ENCODE data around the gene ARPC4. TPM values are rescaled to one million over a fixed set of nuclear protein-coding genes. Genes with fewer than 3 reads are reported as not detected.

Gene ARPC4
- total and polyA plus RNA-seq, 2 donors (not counting 1 experiment from before 2014, with no cell fraction given) = 174 to 307 TPM

GRCh38 chr3:9818666-9819335, 25.9 kb downstream of the ARPC4 start:
- Histone ChIP-seq H4K20me1 (ENCODE audit: control insufficient read depth, extremely low read depth, insufficient read depth, low read length) (no peaks in the 10 kb centered on the region), H3K4me1 (ENCODE audit: control insufficient read depth, extremely low read depth, insufficient read depth, low read length) (no peaks in the 10 kb centered on the region), H3K9ac (ENCODE audit: insufficient read depth, low read length) (no peak overlapping the region), H3K27me3 (ENCODE audit: control insufficient read depth, insufficient read depth, low read length) (no peaks in the 10 kb centered on the region), H3K36me3 (ENCODE audit: control insufficient read depth, insufficient read depth, low read length) (no peaks in the 10 kb centered on the region), H3K4me3 (replicated peaks in 1 of 4; ENCODE audit: control extremely low read depth in 1 of 4, insufficient read depth in 1 of 4, low read depth in 3 of 4, low read length in 4 of 4) (no peak overlapping the region), H3K27ac (ENCODE audit: insufficient read depth, low read length) (no peak overlapping the region), H3K79me2 (ENCODE audit: control insufficient read depth, insufficient read depth, low read length) (no peaks in the 10 kb centered on the region), H3K9me3 (ENCODE audit: control insufficient read depth, insufficient read depth, low read depth, low read length) (no peaks in the 10 kb centered on the region), H3K4me2 (ENCODE audit: extremely low read depth, insufficient read depth, low read length) (no peak overlapping the region), H2AFZ (ENCODE audit: low read length) (no peak overlapping the region)
- TF ChIP-seq EZH2 (IDR thresholded peaks at IDR 0.05; ENCODE audit: low read length, missing control alignments) (no peak), CTCF (conservative IDR thresholded peaks at IDR 0.05 in 1 of 2, IDR thresholded peaks at IDR 0.05 in 1 of 2; ENCODE audit: low read depth in 1 of 2, low read length in 2 of 2) (no peak)
- no peak for DNase-seq (ENCODE audit: low read depth in 2 of 2)

DNA sequence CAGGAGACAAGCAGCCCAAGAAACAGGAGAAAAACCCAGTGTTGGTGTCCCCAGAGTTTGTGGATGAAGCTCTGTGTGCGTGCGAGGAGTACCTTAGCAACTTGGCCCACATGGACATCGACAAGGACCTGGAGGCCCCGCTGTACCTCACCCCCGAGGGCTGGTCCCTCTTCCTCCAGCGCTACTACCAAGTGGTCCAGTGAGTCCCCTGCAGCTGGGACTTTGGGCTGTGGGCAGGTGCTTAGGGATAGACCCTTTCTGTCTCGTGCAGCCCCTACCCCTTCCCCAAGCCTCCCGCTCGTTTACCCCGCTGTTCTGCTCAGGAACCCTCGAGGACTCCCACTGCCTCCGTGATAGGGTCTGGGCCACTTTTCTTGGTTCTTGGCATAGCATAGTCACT, 27.7 kb downstream of the ARPC4 start:
- Histone ChIP-seq H3K9me3 (ENCODE audit: control insufficient read depth, insufficient read depth, low read depth, low read length) (no peaks in the 10 kb centered on the region), H2AFZ (ENCODE audit: low read length) (no peak overlapping the region), H3K4me1 (ENCODE audit: control insufficient read depth, extremely low read depth, insufficient read depth, low read length) (no peaks in the 10 kb centered on the region), H3K4me2 (ENCODE audit: extremely low read depth, insufficient read depth, low read length) (no peak overlapping the region), H3K27ac (ENCODE audit: insufficient read depth, low read length) (no peak overlapping the region), H3K36me3 (ENCODE audit: control insufficient read depth, insufficient read depth, low read length) (no peaks in the 10 kb centered on the region), H3K4me3 (replicated peaks in 1 of 4; ENCODE audit: control extremely low read depth in 1 of 4, insufficient read depth in 1 of 4, low read depth in 3 of 4, low read length in 4 of 4) (no peak overlapping the region), H3K9ac (ENCODE audit: insufficient read depth, low read length) (no peak overlapping the region), H3K27me3 (ENCODE audit: control insufficient read depth, insufficient read depth, low read length) (no peaks in the 10 kb centered on the region), H3K79me2 (ENCODE audit: control insufficient read depth, insufficient read depth, low read length) (no peaks in the 10 kb centered on the region), H4K20me1 (ENCODE audit: control insufficient read depth, extremely low read depth, insufficient read depth, low read length) (no peaks in the 10 kb centered on the region)
- no peak for TF ChIP-seq EZH2 (IDR thresholded peaks at IDR 0.05; ENCODE audit: low read length, missing control alignments)
- no peak for TF ChIP-seq CTCF (conservative IDR thresholded peaks at IDR 0.05 in 1 of 2, IDR thresholded peaks at IDR 0.05 in 1 of 2; ENCODE audit: low read depth in 1 of 2, low read length in 2 of 2)
- DNase-seq (ENCODE audit: low read depth in 2 of 2) = no peak

DNA sequence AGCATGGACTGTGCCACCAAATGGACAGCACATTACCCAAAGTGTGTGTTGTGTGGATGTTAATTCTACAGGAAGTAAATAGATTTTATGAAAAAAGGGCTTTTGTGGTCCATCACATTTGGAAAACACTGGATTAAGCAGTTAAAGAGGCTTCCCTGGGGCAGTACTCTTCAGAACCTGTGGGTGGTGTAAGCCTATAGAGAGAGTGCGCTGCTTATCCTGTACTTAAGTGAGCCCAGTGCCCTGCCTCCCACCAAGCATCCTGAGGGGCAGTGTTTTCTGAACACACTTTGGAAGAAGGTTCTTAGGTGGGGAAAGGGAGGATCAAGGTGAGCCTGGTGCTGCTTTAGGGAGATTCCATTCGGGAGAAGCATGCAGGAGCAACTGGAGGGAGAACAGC, 28.1 kb downstream of the ARPC4 start:
- Histone ChIP-seq H2AFZ (ENCODE audit: low read length) (no peak overlapping the region), H3K79me2 (ENCODE audit: control insufficient read depth, insufficient read depth, low read length) (no peaks in the 10 kb centered on the region), H3K4me2 (ENCODE audit: extremely low read depth, insufficient read depth, low read length) (no peak overlapping the region), H3K9me3 (ENCODE audit: control insufficient read depth, insufficient read depth, low read depth, low read length) (no peaks in the 10 kb centered on the region), H3K4me1 (ENCODE audit: control insufficient read depth, extremely low read depth, insufficient read depth, low read length) (no peaks in the 10 kb centered on the region), H3K27ac (ENCODE audit: insufficient read depth, low read length) (no peak overlapping the region), H3K9ac (ENCODE audit: insufficient read depth, low read length) (no peak overlapping the region), H3K4me3 (replicated peaks in 1 of 4; ENCODE audit: control extremely low read depth in 1 of 4, insufficient read depth in 1 of 4, low read depth in 3 of 4, low read length in 4 of 4) (no peak overlapping the region), H3K27me3 (ENCODE audit: control insufficient read depth, insufficient read depth, low read length) (no peaks in the 10 kb centered on the region), H4K20me1 (ENCODE audit: control insufficient read depth, extremely low read depth, insufficient read depth, low read length) (no peaks in the 10 kb centered on the region), H3K36me3 (ENCODE audit: control insufficient read depth, insufficient read depth, low read length) (no peaks in the 10 kb centered on the region)
- TF ChIP-seq CTCF (conservative IDR thresholded peaks at IDR 0.05 in 1 of 2, IDR thresholded peaks at IDR 0.05 in 1 of 2; ENCODE audit: low read depth in 1 of 2, low read length in 2 of 2) = peak in 1 of 2 donors; percentile 51
- no peak for TF ChIP-seq EZH2 (IDR thresholded peaks at IDR 0.05; ENCODE audit: low read length, missing control alignments)
- peak; percentile 21 to 40 for DNase-seq (ENCODE audit: low read depth in 2 of 2)

All from fibroblast of lung (primary cell).